KBM-7 (cell line): ENCODE measurements around the gene INCA1.

Experiments
- DNase-seq: peaks from one replicate; pipeline ENCODE4 v3.0.0-alpha.2; 2015
- in situ Hi-C: fragments of 300-500 bp; cut with MboI; formaldehyde crosslinking; loops from 2 replicates; pipeline ENCODE4 v1.14.3; 2020; ENCODE audit warnings: low sequenced_read_pairs, low pct_unique_long_range_greater_than_20kb, mixed read lengths

Gene INCA1

GRCh38 chr17:4939796-4940554 is 57.3 kb downstream of the INCA1 start, which contains the start of the genes RNF167 and SLC25A11:
RNF167 (plus strand) TSS chr17:4940268; CDS start chr17:4940910, 642 bp downstream.
SLC25A11 (minus strand) TSS chr17:4940046; CDS start chr17:4939910, 136 bp downstream.
- peak; percentile 99 for DNase-seq
- in situ Hi-C loops: no loop called here

- in situ Hi-C loops: no loop called here
- DNase-seq: no peak
Measured at GRCh38 chr17:4939546-4939795, 57.9 kb downstream of the INCA1 start.

- in situ Hi-C loops: no loop called here
- no peak for DNase-seq
Measured at GRCh38 chr17:4938688-4939545, 58.4 kb downstream of the INCA1 start.
